NK-92 (cell line): Measurements from ENCODE around the gene RBM25.
A peak's percentile ranks its signal among the peaks of the same experiment; 100 is the strongest.
"Not testable (repeated sequence)": the region's sequence is repeated elsewhere in the genome, so short reads cannot be mapped to it uniquely, and the experiment has no call there.

Experiments
- DNase-seq: peaks from one replicate; lab custom pipeline; 2025; ENCODE audit not compliant: unreplicated experiment; lab: John Stamatoyannopoulos, UW

The RBM25 gene

GRCh38 chr14:73058224-73058921, at the start of gene RBM25:
Gene RBM25, plus strand, starts transcription at chr14:73058534. Its CDS starts 13,108 bp downstream, at chr14:73071642.
- DNase-seq: peak; percentile 55

GRCh38 chr14:73011189-73011588, 47.1 kb upstream of the RBM25 start:
- not testable (repeated sequence) for DNase-seq

- no peak for DNase-seq
These were observed 44.2 kb upstream of the RBM25 start for GRCh38 chr14:73014105-73014504.

DNA sequence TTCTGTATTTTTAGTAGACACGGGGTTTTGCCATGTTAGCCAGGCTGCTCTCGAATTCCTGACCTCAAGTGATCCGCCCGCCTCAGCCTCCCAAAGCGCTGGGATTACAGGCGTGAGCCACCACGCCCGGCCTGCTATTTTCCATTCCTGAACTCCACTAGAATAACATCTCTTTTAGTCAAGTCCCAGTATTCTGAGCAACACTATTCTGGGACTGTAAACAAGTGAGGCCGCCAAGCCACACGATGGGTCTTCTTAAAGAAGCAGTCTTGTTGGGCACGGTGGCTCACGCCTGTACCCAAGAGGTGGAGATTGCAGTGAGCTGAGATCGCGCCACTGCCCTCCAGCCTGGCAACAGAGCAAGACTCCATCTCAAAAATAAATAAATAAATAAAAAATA, 42.8 kb upstream of the RBM25 start:
- not testable (repeated sequence) for DNase-seq

GRCh38 chr14:73016011-73016410, 42.3 kb upstream of the RBM25 start:
- not testable (repeated sequence) for DNase-seq

- DNase-seq: no peak
These were observed 36.3 kb upstream of the RBM25 start for GRCh38 chr14:73022051-73022450.

DNA sequence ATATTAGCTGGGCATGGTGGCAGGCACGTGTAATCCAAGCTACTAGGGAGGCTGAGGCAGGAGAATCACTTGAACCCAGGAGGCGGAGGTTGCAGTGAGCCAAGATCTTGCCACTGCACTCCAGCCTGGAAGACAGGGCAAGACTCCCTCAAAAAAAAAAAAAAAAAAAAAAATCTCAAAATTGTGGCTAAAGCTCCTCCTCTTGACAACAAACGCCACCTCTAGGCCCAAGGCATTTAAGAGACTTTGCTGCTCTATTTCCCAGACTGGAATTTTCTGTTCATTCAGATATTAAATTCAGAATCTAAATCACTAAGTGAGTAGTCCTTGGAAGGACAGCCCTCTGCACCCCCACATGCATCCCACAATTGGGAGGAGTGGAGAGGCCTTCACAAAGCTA, 32.8 kb upstream of the RBM25 start:
- DNase-seq: no peak

DNA sequence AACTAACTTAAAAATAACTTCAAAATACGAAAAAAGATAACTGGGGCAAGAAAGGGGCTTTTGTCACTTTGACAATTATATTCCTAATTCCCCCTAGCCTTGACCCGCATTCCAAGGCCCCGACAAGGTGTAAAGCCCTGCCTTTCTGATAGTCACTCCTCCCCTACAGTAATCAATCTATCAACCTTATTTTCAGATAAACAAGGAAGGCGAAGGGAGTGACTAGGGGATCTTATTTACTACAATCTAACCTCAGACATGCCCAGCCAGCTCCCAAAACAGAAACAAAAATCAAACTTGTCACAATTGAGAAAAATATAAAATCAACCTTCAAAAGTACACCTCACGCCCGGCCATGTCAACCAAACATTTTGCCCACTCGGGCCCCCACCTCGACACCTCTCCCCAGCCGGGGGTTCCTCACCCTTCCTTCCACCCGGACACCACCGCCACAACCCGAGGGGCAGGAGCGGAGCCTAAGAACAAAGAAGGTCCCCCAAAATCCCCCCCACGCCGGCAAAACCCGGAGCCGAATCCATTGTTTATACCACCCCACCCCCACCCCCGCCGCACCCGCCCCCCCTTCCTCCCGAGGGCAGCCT, 32.0 kb upstream of the RBM25 start:
- DNase-seq: no peak

GRCh38 chr14:73026845-73027542, 31.3 kb upstream of the RBM25 start, which contains the start of gene ZFYVE1:
Gene ZFYVE1, minus strand, starts transcription at chr14:73027106. Its CDS starts 2,598 bp downstream, at chr14:73024508.
- DNase-seq: peak; percentile 49

DNA sequence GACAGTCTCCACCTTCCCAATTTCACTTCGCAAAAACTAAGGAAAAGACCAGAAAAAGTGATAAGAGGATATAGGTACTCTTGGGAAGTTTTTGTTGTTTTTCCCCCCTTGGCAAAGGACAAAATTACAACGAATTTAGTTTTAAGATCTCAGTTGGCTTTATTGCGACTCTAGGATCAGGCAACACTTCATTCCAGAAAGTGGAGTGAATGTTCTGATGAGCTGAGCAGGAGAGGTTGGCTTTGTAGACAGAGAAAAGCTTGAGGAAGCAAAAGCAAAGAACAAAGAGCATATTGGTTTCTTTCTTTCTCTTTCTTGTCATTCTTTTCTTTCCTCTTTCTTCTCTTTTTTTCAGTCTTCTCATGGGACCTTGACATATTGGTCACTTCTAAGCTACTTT, 30.8 kb upstream of the RBM25 start:
- DNase-seq: no peak

GRCh38 chr14:73027984-73028383, 30.4 kb upstream of the RBM25 start:
- no peak for DNase-seq

DNA sequence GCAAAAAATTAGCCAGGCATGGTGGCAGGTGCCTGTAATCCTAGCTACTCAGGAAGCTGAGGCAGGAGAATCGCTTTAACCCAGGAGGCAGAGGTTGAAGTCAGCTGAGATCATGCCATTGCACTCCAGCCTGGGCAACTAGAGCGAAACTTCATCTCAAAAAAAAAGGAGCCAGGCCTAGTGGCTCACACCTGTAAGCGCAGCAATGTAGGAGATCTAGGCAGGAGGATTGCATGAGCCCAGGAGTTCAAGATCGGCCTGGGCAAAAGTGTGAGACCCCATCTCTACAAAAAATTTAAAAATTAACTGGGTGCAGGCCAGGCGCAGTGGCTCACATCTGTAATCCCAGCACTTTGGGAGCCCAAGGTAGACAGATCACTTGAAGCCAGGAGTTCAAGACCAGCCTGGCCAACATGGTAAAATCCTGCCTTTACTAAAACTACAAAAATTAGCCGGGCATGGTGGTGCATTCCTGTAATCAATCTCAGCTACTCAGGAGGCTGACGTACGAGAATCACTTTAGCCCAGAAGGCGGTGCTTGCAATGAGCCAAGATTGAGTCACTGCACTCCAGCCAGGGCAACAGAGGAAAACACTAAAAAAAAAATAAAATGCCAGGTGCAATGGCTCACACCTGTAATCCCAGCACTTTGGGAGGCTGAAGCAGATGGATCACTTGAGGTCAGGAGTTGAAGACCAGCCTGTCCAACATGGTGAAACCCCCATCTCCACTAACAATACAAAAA, 21.5 kb upstream of the RBM25 start:
- DNase-seq: not testable (repeated sequence)

GRCh38 chr14:73047808-73048207, 10.5 kb upstream of the RBM25 start:
- DNase-seq: no peak

DNA sequence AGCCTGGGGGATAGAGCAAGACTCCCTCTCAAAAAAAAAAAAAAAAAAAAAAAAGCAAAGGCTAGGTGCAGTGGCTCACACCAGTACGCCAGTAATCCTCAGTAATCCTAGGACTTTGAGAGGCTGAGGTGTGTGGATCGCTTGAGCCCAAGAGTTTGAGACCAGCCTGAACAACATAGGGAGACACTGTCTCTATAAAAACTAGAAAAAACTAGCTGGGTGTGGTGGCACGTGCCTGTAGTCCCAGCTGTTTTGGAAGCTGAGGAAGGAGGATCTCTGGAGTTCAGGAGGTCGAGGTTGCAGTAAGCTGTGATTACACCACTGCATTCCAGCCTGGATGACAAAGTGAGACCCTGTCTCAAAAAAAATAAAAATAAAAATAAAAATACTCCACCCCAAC, 8.9 kb upstream of the RBM25 start:
- no peak for DNase-seq

- DNase-seq: no peak
These were observed 3.1 kb upstream of the RBM25 start for GRCh38 chr14:73055251-73055650.

- no peak for DNase-seq
These were observed 450 bp upstream of the RBM25 start for GRCh38 chr14:73057944-73058223.

- no peak for DNase-seq
These were observed 764 bp downstream of the RBM25 start for GRCh38 chr14:73058922-73059673.

DNA sequence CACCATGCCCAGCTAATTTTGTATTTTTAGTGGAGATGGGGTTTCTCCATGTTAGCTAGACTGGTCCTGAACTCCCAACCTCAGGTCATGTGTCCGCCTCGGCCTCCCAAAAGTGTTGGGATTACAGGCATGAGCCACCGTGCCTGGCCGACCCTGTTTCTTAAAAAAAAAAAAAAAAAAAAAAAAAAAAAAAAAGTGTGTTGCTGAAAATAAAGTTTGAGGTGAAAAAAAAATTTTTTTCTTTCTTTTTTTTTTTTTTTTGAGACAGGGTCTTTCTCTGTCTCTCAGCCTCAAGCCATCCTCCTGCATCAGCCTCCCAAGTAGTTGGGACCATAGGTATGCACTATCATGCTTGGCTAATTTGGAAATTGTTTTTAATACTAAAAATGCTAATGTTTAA, 11.3 kb downstream of the RBM25 start:
- no peak for DNase-seq

GRCh38 chr14:73091044-73091443, 32.7 kb downstream of the RBM25 start:
- no peak for DNase-seq

DNA sequence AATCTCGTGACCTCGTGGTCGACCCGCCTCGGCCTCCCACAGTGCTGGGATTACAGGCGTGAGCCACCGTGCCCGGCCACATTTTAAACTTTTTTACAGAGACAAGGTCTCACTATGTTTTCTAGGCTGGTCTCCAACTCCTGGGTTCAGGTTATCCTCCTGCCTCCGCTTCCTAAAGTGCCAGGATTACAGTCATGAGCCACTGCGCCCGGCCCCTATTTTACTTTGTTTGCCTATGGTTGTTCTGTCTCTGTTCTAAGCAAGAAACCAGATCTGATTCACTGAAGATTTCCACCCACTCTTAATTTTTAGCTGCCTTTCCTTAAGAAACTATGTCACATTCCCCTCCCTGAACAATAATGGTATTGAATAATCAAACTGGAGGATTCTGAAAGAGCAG, 39.1 kb downstream of the RBM25 start:
- DNase-seq: no peak

- DNase-seq: no peak
These were observed 42.0 kb downstream of the RBM25 start for GRCh38 chr14:73100334-73100733.
